IMR-90 (cell line): ENCODE data around the gene BICD1. TPM values are rescaled to one million over a fixed set of nuclear protein-coding genes. Genes with fewer than 3 reads are reported as not detected.

Experiments
- ATAC-seq: fragments of 200-7000 bp; cut with Tn5 transposase; 2 replicates; pipeline ENCODE4 v1.9.1; 2020; ENCODE audit warnings: low read depth, mild to moderate bottlenecking, moderate library complexity
- BruUV-seq: library from RNA; stranded (reverse); fragments of 400-500 nt; replicated peaks from 2 replicates; lab custom pipeline; 2021; lab: Mats Ljungman, UMichigan
- CTCF ChIA-PET: fragments of 300-600 bp; formaldehyde crosslinking; extraction: SDS; loops from one replicate; lab custom pipeline; 2021; ENCODE audit warnings: antibody characterized with exemption; lab: Yijun Ruan, JAX
- POLR2A ChIA-PET: fragments of 300-600 bp; sonication (Branson Sonifier 250); formaldehyde crosslinking; loops from one replicate; lab custom pipeline; 2022; ENCODE audit warnings: antibody characterized with exemption; ENCODE audit not compliant: unreplicated experiment; lab: Charles Lee
- DNase-seq: peaks from one replicate; pipeline ENCODE4 v3.0.0; 2013
- H2AFZ ChIP-seq: replicated peaks from 2 replicates; pipeline ENCODE3; 2013; ENCODE audit warnings: low read length, mild to moderate bottlenecking; ENCODE audit not compliant: poor library complexity
- H2AK5ac ChIP-seq: 2 replicates; pipeline ENCODE4 v1.6.1; 2013; ENCODE audit warnings: low read depth, low read length, inconsistent platforms
- H2AK9ac ChIP-seq: replicated peaks from 2 replicates; pipeline ENCODE3; 2013; ENCODE audit warnings: mild to moderate bottlenecking, low read depth, low read length, moderate library complexity; ENCODE audit not compliant: poor library complexity
- H2BK120ac ChIP-seq: 2 replicates; pipeline ENCODE4 v1.6.1; 2013; ENCODE audit warnings: low read depth, low read length, inconsistent platforms
- H2BK15ac ChIP-seq: 3 replicates; pipeline ENCODE4 v1.6.1; 2013; ENCODE audit warnings: low read depth, low read length, inconsistent platforms
- H2BK20ac ChIP-seq: 2 replicates; pipeline ENCODE4 v1.6.1; 2013; ENCODE audit warnings: low read depth, mild to moderate bottlenecking, inconsistent platforms, low read length, moderate library complexity
- H2BK5ac ChIP-seq: 2 replicates; pipeline ENCODE4 v1.6.1; 2013; ENCODE audit warnings: mild to moderate bottlenecking, low read depth, low read length, inconsistent platforms; ENCODE audit not compliant: poor library complexity, severe bottlenecking
- H3K14ac ChIP-seq: replicated peaks from 2 replicates; pipeline ENCODE4 v1.6.1; 2013; ENCODE audit warnings: low read depth, low read length, inconsistent platforms
- H3K18ac ChIP-seq: 2 replicates; pipeline ENCODE4 v1.6.1; 2013; ENCODE audit warnings: low read depth, low read length, control low read depth
- H3K23ac ChIP-seq: 2 replicates; pipeline ENCODE4 v1.6.1; 2013; ENCODE audit warnings: low read depth, low read length, inconsistent platforms
- H3K27ac ChIP-seq: 2 replicates; pipeline ENCODE4 v1.5.1; 2013; ENCODE audit warnings: mild to moderate bottlenecking, control low read depth, low read length; ENCODE audit not compliant: insufficient read depth
- H3K27me3 ChIP-seq: 2 replicates; pipeline ENCODE4 v1.6.1; 2013; ENCODE audit warnings: low read length; ENCODE audit not compliant: control insufficient read depth, insufficient read depth
- H3K36me3 ChIP-seq: 2 replicates; pipeline ENCODE4 v1.6.1; 2013; ENCODE audit warnings: low read length, mixed read lengths; ENCODE audit not compliant: control insufficient read depth, insufficient read depth
- H3K4ac ChIP-seq: 2 replicates; pipeline ENCODE4 v1.6.1; 2013; ENCODE audit warnings: low read depth, low read length, inconsistent platforms
- H3K4me1 ChIP-seq: 2 replicates; pipeline ENCODE4 v1.6.1; 2013; ENCODE audit warnings: low read length, mixed read lengths; ENCODE audit not compliant: control insufficient read depth, insufficient read depth
- H3K4me2 ChIP-seq: 2 replicates; pipeline ENCODE4 v1.6.1; 2013; ENCODE audit warnings: low read depth, mild to moderate bottlenecking, control low read depth, low read length, moderate library complexity
- H3K4me3 ChIP-seq: 2 replicates; pipeline ENCODE4 v1.5.1; 2013; ENCODE audit warnings: low read depth, mild to moderate bottlenecking, control low read depth, low read length, moderate library complexity; ENCODE audit not compliant: insufficient read depth
- H3K56ac ChIP-seq: 2 replicates; pipeline ENCODE4 v1.6.1; 2013; ENCODE audit warnings: low read length, inconsistent platforms; ENCODE audit not compliant: insufficient read depth; ENCODE audit errors: extremely low read depth
- H3K79me1 ChIP-seq, 2 experiments: 2 replicates each; pipeline ENCODE4 v1.6.1; 2013; ENCODE audit warnings: low read length in 2 of 2, inconsistent platforms in 1 of 2, low read depth in 1 of 2
- H3K9ac ChIP-seq: 2 replicates; pipeline ENCODE4 v1.6.1; 2013; ENCODE audit warnings: low read depth, low read length, control low read depth
- H3K9me1 ChIP-seq: 2 replicates; pipeline ENCODE4 v1.6.1; 2013; ENCODE audit warnings: low read length, inconsistent platforms; ENCODE audit not compliant: insufficient read depth
- H3K9me3 ChIP-seq: 2 replicates; pipeline ENCODE4 v1.6.1; 2013; ENCODE audit warnings: low read length; ENCODE audit not compliant: control insufficient read depth, insufficient read depth
- H4K20me1 ChIP-seq: 2 replicates; pipeline ENCODE4 v1.6.1; 2013; ENCODE audit warnings: low read length, inconsistent platforms; ENCODE audit not compliant: insufficient read depth
- H4K5ac ChIP-seq: 2 replicates; pipeline ENCODE4 v1.6.1; 2013; ENCODE audit warnings: mild to moderate bottlenecking, low read depth, low read length, control low read depth
- H4K8ac ChIP-seq, 2 experiments: 2 replicates each; pipeline ENCODE4 v1.6.1; 2013; ENCODE audit warnings: low read depth in 2 of 2, low read length in 2 of 2, control low read depth in 1 of 2, inconsistent platforms in 1 of 2
- H4K91ac ChIP-seq: 2 replicates; pipeline ENCODE4 v1.6.1; 2013; ENCODE audit warnings: low read depth, low read length, inconsistent platforms; ENCODE audit not compliant: insufficient read depth
- MAFK ChIP-seq: IDR thresholded peaks from 2 replicates; pipeline ENCODE4 v1.6.1; 2012; ENCODE audit warnings: low read depth, low read length, improper control_type of control experiment
- MXI1 ChIP-seq: IDR thresholded peaks from 2 replicates; pipeline ENCODE4 v1.6.1; 2012; ENCODE audit warnings: low read depth, mild to moderate bottlenecking, low read length, moderate library complexity, borderline replicate concordance
- NFE2L2 ChIP-seq: fragments of 150-350 bp; IDR thresholded peaks from 2 replicates; pipeline ENCODE4 v1.6.1; 2016; ENCODE audit warnings: low read depth, mild to moderate bottlenecking, low read length
- RCOR1 ChIP-seq: IDR thresholded peaks from 2 replicates; pipeline ENCODE4 v1.6.1; 2012; ENCODE audit warnings: mild to moderate bottlenecking, low read length, improper control_type of control experiment; ENCODE audit not compliant: insufficient replicate concordance
- SMC3 ChIP-seq: fragments of 150-350 bp; IDR thresholded peaks from 2 replicates; pipeline ENCODE4 v1.6.1; 2016; ENCODE audit warnings: low read depth, mild to moderate bottlenecking, antibody characterized with exemption, low read length, moderate library complexity
- WGBS, 2 experiments: methylation state at CpG; one replicate each; pipeline versions ENCODE4 v1.1.5 to v1.1.7; 2013; ENCODE audit warnings: missing lambda C conversion rate in 2 of 2; ENCODE audit not compliant: insufficient read length in 1 of 2; ENCODE audit errors: extremely low coverage in 2 of 2; 5-methylcytosine and 5-hydroxymethylcytosine counted together
- dilution Hi-C: fragments of 300-500 bp; cut with HindIII; formaldehyde crosslinking; loops from one replicate; pipeline ENCODE4 v1.14.3; 2018; ENCODE audit warnings: low sequenced_read_pairs; ENCODE audit not compliant: unreplicated experiment
- in situ Hi-C: fragments of 300-500 bp; cut with MboI; formaldehyde crosslinking; loops from 3 replicates; pipeline ENCODE4 v1.14.3; 2019; ENCODE audit warnings: low sequenced_read_pairs, inconsistent platforms, mixed read lengths
- intact Hi-C: fragments of 100-400 bp; cut with micrococcal nuclease; formaldehyde crosslinking; loops from 2 replicates; pipeline ENCODE4 v1.10.0; 2022
- polyA plus RNA-seq, 3 experiments: library from polyadenylated mRNA; depleted of rRNA; stranded (reverse); fragments of >200 nt; gene quantifications; 2 replicates each; pipeline ENCODE4 v1.2.3, GENCODE V29; 2012; ENCODE audit warnings: low replicate concordance in 1 of 3
- total RNA-seq: library from RNA; depleted of rRNA; stranded (reverse); fragments of >200 nt; gene quantifications from 2 replicates; pipeline ENCODE4 v1.2.3, GENCODE V29; 2012

BICD1 gene
- total and polyA plus RNA-seq, 2 of the 4 experiments (the other 2 are of a cell fraction): 17.2 to 21.8 TPM

DNA sequence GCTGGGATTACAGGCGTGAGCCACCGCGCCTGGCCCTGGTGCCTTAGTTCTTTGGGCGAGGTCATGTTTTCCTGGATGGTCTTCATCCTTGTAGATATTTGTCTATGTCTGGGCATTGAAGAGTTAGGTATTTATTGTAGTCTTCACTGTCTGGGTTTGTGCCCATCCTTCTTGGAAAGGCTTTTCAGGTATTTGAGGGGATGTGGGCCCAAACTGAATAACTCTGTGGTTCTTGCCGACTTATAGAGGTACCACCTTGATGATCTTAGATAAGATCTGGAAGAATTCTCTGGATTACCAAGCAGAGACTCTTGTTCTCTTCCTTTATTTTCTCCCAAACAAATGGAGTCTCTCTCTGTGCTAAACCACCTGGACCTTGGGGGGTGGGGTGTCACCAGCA is 311.6 kb downstream of the BICD1 start:
- in situ Hi-C loops: no loop called here
- no TSS peak for BruUV-seq
- Histone ChIP-seq H2BK120ac (no peak overlapping the region), H4K5ac (no peak overlapping the region), H3K27me3 (peaks cover 6% of the 10 kb centered on the region), H2AFZ (no peak overlapping the region), H3K4me3 (no peak overlapping the region), H2BK15ac (no peak overlapping the region), H3K4me1 (no peaks in the 10 kb centered on the region), H3K27ac (no peak overlapping the region), H3K4me2 (no peak overlapping the region), H2AK5ac (no peak overlapping the region), H2AK9ac (no peak overlapping the region), H2BK20ac (no peak overlapping the region), H4K91ac (no peak overlapping the region), H2BK5ac (no peak overlapping the region), H3K9me3 (no peaks in the 10 kb centered on the region), H3K23ac (no peak overlapping the region), H4K8ac (no peak overlapping the region), H3K56ac (no peak overlapping the region), H3K18ac (no peak overlapping the region), H3K9ac (no peak overlapping the region), H3K14ac (no peak overlapping the region), H3K4ac (no peak overlapping the region), H4K20me1 (no peaks in the 10 kb centered on the region), H3K9me1 (no peaks in the 10 kb centered on the region), H3K36me3 (no peaks in the 10 kb centered on the region), H3K79me1 (no peaks in the 10 kb centered on the region)
- POLR2A ChIA-PET: no interaction called here
- TF ChIP-seq SMC3: no peak
- TF ChIP-seq RCOR1: no peak
- TF ChIP-seq MXI1: no peak
- no peak for TF ChIP-seq NFE2L2
- TF ChIP-seq MAFK: no peak
- dilution Hi-C loops: no loop called here
- no peak for DNase-seq
- 80% methylated on average over 1 of the region's 5 CpGs; no CpG with 5 or more reads in 1 of the 2 experiments for WGBS, 2 experiments
- intact Hi-C loops: no loop called here
- CTCF ChIA-PET: no interaction called here
- no peak for ATAC-seq
